ENCODE measurements around the gene FMNL1.
A peak's percentile ranks its signal among the peaks of the same experiment; 100 is the strongest.

The FMNL1 gene

GRCh38 chr17:45284176-45285140, 62.8 kb downstream of the FMNL1 start:
- no peak for DNase-seq

GRCh38 chr17:45286286-45286685, 64.6 kb downstream of the FMNL1 start:
- DNase-seq = no peak

DNA sequence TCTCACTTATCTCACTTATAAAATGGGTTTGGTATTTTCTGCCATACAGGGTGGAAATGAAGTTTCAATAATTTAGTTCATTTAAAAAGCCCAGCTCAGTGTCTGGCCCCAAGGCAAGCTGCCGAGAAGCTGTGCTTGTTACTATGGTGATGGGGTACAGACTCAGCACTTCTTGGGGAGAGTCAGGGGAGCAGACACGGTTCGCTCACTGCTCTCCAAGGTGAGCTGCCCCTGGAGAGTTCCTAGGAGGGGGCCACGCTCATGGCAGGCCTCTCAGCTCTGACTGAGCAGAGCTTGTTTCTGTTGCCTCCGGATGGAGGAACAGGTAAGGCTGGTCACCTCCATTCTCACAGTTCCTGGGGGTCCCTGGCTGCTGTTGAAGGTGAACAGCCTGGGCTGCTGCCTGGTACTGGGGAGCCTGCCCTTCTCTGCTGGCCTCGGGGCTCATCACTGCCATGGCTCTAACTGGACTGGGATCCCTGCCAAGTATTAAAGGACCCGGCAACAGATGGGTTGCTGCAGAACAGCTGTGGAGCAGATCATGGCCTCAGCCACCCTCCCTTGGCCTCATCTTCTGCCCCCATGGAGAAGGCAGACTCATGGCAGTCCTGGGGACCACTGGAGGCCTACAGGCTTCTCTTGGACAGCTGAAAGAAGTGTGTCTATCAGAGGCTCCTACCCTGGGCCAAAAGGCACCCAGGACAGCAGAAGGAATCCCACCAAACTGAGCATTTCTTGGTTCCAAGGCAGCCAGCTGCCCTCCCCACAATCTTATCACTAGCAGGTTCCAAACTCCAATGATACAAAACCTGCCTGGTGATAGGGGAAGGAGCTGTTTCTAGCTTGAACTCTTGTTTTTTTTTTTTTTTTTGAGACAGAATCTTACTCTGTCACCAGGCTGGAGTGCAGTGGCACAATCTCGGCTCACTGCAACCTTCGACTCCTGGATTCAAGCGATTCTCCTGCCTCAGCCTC, 66.1 kb downstream of the FMNL1 start:
- DNase-seq = peak; percentile 51

- DNase-seq = no peak
Measured at GRCh38 chr17:45288825-45289224, 67.1 kb downstream of the FMNL1 start.

DNA sequence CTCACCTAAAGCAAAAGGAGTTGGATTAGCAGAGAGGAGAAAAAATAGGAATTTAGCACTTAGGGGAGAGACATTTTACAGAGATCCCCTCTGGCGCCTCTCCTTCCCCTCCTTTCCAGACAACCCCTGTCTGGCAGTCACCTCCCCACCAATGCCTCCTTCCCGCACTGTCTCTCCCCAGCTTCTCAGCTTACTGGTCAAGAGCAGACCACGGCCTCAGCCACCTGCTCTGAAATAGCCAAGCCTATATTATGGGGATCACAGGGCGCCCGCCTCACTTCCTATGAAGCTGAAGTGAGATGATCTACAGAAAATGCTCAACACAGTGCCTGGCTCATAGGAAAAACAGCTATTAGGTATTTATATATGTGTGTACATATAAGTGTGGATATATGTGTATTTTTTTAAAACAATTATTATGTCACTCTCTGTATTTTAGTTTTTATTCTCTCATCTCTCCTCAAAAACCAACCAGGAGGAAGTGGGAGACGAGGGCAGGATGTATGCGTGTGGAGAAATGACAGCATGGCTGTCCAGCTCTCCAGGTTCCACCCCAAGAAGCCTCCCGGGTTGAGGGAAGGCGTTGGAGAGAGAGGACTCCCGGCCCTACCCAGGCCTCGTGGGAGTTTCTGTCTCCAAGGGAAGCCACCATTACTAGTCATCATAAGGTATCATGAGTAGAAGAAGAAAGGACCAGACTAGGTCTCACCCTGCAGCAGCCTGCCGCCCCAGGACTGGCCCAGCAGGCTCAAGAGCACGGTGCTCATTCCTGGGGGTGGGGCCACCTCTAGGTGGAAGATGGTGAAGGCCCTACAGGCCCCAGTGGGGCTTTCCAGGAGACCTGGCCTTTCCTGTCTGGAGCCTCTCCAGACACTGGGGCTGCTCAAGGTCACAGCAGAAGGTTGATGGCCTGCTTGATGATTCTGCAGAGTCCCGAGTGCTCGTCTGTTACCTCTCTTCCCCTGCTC, 67.9 kb downstream of the FMNL1 start:
- DNase-seq = no peak

DNA sequence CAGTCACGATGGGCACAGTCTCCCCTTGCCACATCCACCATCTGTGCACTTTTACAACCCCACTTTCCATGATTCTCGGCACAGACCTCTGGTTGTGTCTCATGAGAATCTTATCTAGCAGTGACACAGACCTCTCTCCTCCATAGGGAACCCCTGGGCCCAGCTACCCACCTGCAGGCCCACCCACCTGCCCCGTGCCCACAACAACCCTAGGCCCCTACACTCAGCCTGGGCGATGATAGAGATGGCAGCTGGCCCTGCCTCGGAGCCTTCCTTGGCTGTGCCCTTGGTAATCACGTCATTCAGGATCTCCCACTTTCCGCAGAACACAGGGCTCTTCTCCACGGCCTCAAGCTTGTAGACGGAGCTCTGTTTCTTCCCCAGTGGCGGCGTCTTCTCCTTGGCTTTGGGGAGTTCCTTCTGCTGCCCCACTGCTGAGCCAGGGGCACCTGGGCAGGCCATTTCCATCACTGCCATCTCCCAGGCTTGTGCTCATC, 68.6 kb downstream of the FMNL1 start:
- no peak for DNase-seq

DNA sequence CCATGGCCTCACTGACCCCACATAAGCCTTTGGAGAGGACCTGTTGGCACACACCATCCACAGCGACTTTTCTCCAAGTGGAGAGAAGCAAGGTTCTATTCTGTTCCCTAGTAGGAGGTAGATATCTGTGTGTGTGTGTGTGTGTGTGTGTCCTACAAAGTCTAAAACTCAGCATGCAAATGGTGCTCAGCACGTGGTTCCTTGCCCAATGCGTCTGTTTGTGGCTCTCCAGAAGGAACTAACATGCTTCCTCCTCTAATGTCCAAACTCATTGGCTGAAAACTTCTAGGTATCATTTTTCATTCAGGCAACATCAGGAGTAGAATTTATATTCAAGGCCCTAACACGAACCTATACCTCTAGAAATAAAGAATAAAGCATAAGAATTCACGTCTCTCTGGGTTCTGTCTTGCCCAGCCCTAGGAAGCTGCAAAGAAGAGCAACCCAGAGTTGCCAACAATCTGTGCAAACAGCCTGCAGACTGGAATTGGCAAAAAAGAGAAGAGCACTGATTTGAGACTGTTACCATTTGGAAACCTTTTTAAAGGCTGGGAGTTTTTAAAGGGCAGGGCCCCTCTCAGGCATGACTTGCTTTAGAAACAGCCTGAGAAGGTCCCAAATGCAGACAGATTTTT, 69.6 kb downstream of the FMNL1 start:
- no peak for DNase-seq

DNA sequence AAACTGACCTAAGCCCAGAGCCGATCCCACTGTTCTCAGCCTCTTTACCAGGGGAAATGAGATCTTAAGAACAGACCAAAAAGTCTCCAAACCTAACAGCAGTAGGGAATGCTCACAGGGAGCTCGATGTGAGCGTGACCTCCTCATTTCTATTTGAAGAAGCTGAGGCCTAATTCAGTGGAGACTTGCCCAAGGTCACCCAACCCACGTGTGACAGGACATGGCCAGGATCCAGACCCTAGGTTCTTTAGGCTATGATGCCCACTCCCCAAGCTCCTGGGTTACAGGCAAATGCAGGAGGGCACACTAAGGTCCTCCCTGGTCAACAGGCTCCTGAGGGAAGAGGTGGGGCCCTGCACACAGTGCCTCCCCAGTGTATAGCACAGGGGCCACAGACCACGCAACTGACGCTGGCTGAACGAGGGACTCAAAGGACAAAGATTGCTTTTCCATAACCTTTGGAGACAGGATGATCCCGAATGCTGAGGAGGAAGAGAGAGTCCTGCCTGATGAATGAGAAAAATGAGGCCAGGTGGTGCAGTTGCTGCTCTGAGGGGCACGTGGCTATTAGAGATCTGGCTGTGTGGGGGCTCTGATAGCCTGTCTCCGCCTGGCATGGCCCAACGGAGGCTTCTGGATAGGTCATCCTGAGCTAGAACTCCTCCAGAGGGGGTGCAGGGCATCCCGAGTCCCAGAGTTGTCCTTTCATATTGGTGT, 71.2 kb downstream of the FMNL1 start:
- DNase-seq = no peak

- DNase-seq = peak; percentile 51
Measured at GRCh38 chr17:45293413-45294211, 71.9 kb downstream of the FMNL1 start.

- no peak for DNase-seq
Measured at GRCh38 chr17:45294506-45294905, 72.8 kb downstream of the FMNL1 start.

DNA sequence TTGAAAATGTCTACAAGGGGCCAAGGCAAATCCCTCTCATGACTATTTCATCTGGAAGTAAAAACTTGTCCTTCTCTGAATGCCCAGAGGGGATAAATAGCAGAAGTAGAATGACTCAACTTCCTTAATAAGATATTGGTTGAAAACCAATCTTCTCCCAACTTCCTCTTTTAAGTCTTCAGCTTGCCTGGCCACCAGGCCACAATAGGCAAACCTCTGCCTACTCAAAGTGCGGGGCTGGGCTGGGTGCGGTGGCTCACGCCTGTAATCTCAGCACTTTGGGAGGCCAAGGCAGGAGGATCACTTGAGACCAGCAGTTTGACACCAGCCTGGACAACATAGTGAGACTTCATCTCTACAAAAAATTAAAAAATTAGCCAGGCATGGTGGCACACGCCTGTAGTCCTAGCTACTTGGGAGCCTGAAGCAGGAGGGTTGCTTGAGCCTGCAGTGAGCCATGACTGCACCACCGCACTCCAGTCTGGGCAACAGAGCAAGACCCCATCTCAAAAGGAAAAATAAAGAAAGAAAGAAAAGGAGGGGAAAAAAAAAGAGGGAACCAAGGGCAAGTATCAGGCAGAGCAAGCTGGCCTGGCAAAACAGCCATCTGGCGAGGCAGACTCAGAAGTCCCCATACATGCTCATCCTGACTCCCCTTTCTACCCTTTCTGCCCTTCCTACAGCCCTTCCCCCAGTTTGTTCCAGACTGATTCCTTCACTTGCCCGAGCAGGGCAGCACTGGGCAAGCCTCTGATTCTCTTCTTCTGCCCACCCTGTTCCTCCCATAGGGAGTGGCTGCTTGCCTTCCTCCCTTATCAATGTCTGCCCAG, 74.5 kb downstream of the FMNL1 start:
- DNase-seq = no peak

- DNase-seq = no peak
Measured at GRCh38 chr17:45296833-45297124, 75.1 kb downstream of the FMNL1 start.

Data from eye (tissue), 1 donor.